HFFc6 (cell line): ENCODE data around the gene IFNLR1. TPM values are rescaled to one million over a fixed set of nuclear protein-coding genes. Genes with fewer than 3 reads are reported as not detected.

Experiments
- DNase-seq: peaks from one replicate; pipeline ENCODE4 v3.0.0-alpha.2; 2018
- H3K27ac Mint-ChIP-seq: 2 replicates; pipeline ENCODE4 v1.8.0; 2020; ENCODE audit warnings: mild to moderate bottlenecking, mixed read lengths
- H3K27me3 Mint-ChIP-seq: 2 replicates; pipeline ENCODE4 v1.8.0; 2021; ENCODE audit warnings: mild to moderate bottlenecking, moderate library complexity, mixed read lengths; ENCODE audit not compliant: insufficient read depth
- H3K36me3 Mint-ChIP-seq: 2 replicates; pipeline ENCODE4 v1.8.0; 2021; ENCODE audit warnings: low read depth, mixed read lengths
- H3K4me1 Mint-ChIP-seq: 2 replicates; pipeline ENCODE4 v1.8.0; 2020; ENCODE audit warnings: low read depth, mixed read lengths
- H3K4me3 Mint-ChIP-seq: 2 replicates; pipeline ENCODE4 v1.8.0; 2020; ENCODE audit warnings: mild to moderate bottlenecking, moderate library complexity, mixed read lengths
- H3K9me3 Mint-ChIP-seq: 2 replicates; pipeline ENCODE4 v1.8.0; 2020; ENCODE audit warnings: mild to moderate bottlenecking, mixed read lengths
- total RNA-seq, 6 experiments: library from RNA; stranded (reverse); fragmentation: NEBNext Ultra II Directional; extraction: Animal tissue kit (Norgen Biotek cat#: 25700); gene quantifications; 2 replicates in 1 of 6; 3 replicates in 5 of 6; pipeline ENCODE4 v1.2.3, GENCODE V29; 2021
- TF ChIP-seq, protein P1 (sequence below): fragments of 200-600 bp; sonication (generic); IDR thresholded peaks from 2 replicates; pipeline ENCODE4 v1.5.0; 2021; ENCODE audit warnings: antibody characterized with exemption, mild to moderate bottlenecking

IFNLR1 gene
- total RNA-seq, 6 experiments from 2014 or later = not detected

DNA sequence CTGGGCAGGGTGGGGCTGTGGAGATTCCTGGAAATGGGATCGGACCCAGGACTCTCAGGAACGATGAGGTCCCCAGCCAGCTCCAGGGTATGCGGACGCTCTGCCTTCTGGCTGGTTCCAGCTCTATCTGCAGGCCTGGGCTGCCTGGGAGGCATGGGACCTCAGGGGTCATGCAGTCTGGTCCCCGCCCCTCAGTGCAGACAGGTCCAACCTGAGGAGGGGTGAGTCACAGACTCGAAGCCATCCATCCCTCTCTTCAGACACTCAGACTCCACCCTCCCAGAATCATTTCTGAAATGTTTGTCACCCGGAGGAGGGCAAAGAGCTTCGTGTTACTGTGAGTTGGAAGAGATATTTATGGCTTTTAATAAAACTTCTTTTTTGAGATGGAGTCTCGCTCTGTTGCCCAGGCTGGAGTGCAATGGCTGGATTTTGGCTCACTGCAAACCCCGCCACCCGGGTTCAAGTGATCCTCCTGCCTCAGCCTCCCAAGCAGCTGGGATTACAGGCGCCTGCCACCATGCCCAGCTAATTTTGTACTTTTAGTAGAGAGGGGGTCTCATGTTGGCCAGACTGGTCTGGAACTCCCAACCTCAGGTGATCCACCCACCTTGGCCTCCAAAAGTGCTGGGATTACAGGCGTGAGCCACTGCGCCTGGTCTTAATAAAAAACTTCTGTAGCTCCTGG is 69.2 kb downstream of the IFNLR1 start:
- Mint-ChIP-seq H3K4me3 (no peak overlapping the region), H3K27ac (no peak overlapping the region), H3K4me1 (peaks cover 11% of the 10 kb centered on the region), H3K27me3 (peaks cover 17% of the 10 kb centered on the region), H3K9me3 (no peaks in the 10 kb centered on the region), H3K36me3 (no peaks in the 10 kb centered on the region)
- TF ChIP-seq, protein P1, sequence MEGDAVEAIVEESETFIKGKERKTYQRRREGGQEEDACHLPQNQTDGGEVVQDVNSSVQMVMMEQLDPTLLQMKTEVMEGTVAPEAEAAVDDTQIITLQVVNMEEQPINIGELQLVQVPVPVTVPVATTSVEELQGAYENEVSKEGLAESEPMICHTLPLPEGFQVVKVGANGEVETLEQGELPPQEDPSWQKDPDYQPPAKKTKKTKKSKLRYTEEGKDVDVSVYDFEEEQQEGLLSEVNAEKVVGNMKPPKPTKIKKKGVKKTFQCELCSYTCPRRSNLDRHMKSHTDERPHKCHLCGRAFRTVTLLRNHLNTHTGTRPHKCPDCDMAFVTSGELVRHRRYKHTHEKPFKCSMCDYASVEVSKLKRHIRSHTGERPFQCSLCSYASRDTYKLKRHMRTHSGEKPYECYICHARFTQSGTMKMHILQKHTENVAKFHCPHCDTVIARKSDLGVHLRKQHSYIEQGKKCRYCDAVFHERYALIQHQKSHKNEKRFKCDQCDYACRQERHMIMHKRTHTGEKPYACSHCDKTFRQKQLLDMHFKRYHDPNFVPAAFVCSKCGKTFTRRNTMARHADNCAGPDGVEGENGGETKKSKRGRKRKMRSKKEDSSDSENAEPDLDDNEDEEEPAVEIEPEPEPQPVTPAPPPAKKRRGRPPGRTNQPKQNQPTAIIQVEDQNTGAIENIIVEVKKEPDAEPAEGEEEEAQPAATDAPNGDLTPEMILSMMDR = no peak
- peak; percentile 60 for DNase-seq

DNA sequence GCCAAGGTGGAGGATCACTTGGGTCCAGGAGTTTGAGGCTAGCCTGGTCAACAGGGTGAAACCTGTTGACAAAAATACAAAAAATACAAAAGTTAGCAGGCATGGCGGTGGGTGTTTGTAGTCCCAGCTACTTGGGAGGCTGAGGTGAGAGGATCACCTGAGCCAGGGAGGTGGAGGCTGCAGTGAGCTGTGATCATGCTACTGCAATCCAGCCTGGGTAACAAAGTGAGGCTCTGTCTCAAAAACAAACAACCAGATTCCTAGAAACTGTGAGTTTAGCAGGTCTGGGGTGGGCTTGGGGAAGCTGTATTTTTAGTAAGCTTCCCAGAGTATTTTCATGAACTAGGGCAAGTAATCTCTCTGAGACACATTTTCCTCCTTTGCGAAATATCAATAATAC is 70.0 kb downstream of the IFNLR1 start:
- H3K4me1 Mint-ChIP-seq = peaks cover 17% of the 10 kb centered on the region
- no peaks in the 10 kb centered on the region for H3K9me3 Mint-ChIP-seq

DNA sequence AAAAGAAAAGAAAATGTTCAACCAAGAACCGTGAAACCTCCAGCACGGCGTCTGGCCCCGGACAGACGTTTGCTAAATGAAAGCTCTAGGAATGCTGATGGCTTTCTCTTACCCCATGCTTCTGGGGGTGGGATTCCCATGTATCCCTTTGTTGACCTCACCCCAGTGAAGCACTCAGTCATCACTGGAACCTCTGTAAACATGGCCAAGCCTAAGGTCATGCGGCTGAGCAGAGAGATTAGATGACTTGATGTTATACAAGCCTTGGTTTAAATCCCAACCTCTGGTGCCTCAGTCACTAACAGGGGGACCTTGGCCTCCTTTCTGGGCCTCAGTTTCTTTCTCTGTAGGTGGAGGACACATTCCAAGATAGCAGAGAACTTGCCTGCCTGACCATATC is 72.3 kb downstream of the IFNLR1 start:
- no peak overlapping the region for H3K27ac Mint-ChIP-seq

More for the DNA sequence above, 70.0 kb downstream of the IFNLR1 start:
- TF ChIP-seq, protein P1 = no peak
- no peak for DNase-seq
- Mint-ChIP-seq H3K27ac (no peak overlapping the region), H3K4me3 (no peak overlapping the region), H3K27me3 (peaks cover 17% of the 10 kb centered on the region), H3K36me3 (no peaks in the 10 kb centered on the region)

DNA sequence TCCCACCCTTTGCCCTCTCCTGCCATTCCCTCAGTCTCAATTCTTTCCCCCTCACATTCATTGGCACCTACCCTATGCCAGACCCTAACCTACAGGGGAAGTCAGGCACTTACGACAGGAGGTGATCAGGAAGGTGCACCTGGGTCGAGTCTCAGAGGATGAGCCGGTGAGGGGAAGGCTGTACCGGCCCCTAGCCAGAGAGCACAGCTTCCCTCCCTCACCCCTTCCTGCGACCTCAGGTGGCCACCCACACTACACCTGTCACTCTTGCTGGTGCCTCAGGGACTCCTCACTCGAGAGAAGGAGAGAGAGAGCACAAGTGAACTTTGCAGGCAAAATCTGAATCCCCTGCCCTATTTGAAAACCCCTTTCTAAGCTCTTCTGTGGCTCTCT is 73.5 kb downstream of the IFNLR1 start:
- no peak overlapping the region for H3K4me3 Mint-ChIP-seq
- peaks cover 5% of the 10 kb centered on the region for H3K27me3 Mint-ChIP-seq
- H3K27ac Mint-ChIP-seq = no peak overlapping the region
- H3K9me3 Mint-ChIP-seq = no peaks in the 10 kb centered on the region
- TF ChIP-seq, protein P1 = no peak
- H3K36me3 Mint-ChIP-seq = no peaks in the 10 kb centered on the region
- no peak for DNase-seq
- H3K4me1 Mint-ChIP-seq = peaks cover 31% of the 10 kb centered on the region

More for the DNA sequence above, 72.3 kb downstream of the IFNLR1 start:
- no peaks in the 10 kb centered on the region for H3K36me3 Mint-ChIP-seq
- H3K27me3 Mint-ChIP-seq = peaks cover 6% of the 10 kb centered on the region
- no peak for DNase-seq
- TF ChIP-seq, protein P1 = no peak
- no peaks in the 10 kb centered on the region for H3K9me3 Mint-ChIP-seq
- H3K4me1 Mint-ChIP-seq = peaks cover 24% of the 10 kb centered on the region
- no peak overlapping the region for H3K4me3 Mint-ChIP-seq

DNA sequence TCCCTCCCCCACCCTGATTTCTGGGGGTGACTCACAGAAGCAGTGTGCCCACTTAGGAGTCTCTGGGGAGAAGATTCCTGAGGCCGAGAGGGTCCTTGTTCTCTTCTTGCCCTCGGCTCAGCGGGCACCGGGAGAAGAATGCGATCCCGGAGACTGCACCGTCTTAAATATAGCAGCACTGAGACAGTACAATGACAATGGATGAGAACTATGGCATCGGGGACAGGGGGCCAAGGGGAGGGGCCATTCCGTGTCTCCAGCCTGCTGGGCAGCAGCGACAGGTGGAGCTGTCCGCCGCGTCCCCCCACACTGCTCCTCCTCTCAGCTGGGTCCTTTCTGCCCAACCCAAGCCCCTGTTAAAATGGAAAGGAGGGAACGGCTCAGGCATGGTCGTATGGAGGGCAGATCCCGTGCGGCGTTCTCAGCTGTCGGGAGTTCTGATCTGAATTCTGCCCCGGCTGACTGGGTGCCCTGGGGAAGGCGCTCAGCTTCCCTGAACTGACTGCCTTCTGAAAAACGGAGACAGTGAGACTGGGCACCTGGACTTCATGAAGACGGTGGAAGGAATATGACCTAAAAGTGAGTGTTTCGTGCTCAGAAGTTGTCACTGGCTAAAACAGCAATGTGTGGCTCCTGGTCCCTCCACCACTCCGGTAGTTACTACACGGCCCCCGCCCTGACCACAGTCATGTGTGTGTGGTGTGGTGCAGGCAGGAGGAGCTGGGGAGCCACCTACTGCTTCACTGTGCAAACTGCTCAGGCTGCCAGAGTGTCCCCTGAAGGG is 74.9 kb downstream of the IFNLR1 start, which contains the start of gene MYOM3:
Gene MYOM3, minus strand, starts transcription at position 140 of the 784 bp plus-strand sequence. CDS start 3,499 bp downstream, outside the sequence.
- DNase-seq = peak; percentile 72
- Mint-ChIP-seq H3K27me3 (peaks cover 5% of the 10 kb centered on the region), H3K36me3 (no peaks in the 10 kb centered on the region), H3K27ac (no peak within 1 kb of the TSS), H3K4me1 (peaks cover 30% of the 10 kb centered on the region), H3K4me3 (peak within 1 kb of the TSS; percentile 67), H3K9me3 (no peaks in the 10 kb centered on the region)
- TF ChIP-seq, protein P1 = peak; percentile 67
